LNCaP clone FGC (cell line): ENCODE measurements around the gene NFIA.

Experiments used
- DNase-seq: peaks from one replicate; pipeline ENCODE4 v3.0.0-alpha.2; 2011; ENCODE audit warnings: low read depth
- H3K4me3 ChIP-seq: 2 replicates; pipeline ENCODE4 v1.5.1; 2011; ENCODE audit warnings: mild to moderate bottlenecking, low read depth, low read length, control low read depth
- CTCF ChIP-seq: IDR thresholded peaks from 2 replicates; pipeline ENCODE4 v1.5.1; 2012; ENCODE audit warnings: mild to moderate bottlenecking; ENCODE audit not compliant: control insufficient read depth, insufficient read depth; ENCODE audit errors: extremely low read depth

The NFIA gene

GRCh38 chr1:61330571-61330970 is 248.2 kb downstream of the NFIA start:
- no peak for TF ChIP-seq CTCF
- H3K4me3 ChIP-seq = no peak overlapping the region
- DNase-seq = no peak

- no peak for TF ChIP-seq CTCF
These were observed 249.9 kb downstream of the NFIA start for GRCh38 chr1:61332196-61332753.

GRCh38 chr1:61332796-61333195 is 250.4 kb downstream of the NFIA start:
- no peak for DNase-seq
- H3K4me3 ChIP-seq = no peak overlapping the region
- no peak for TF ChIP-seq CTCF

More at GRCh38 chr1:61332196-61332753, 249.9 kb downstream of the NFIA start:
- no peak for DNase-seq
- no peak overlapping the region for H3K4me3 ChIP-seq

GRCh38 chr1:61334718-61335589 is 252.6 kb downstream of the NFIA start:
- TF ChIP-seq CTCF = no peak
- no peak overlapping the region for H3K4me3 ChIP-seq
- DNase-seq = no peak

- DNase-seq = no peak
- 0 out of 2 replicates have a peak, but pooled peaks have one; percentile 8 for TF ChIP-seq CTCF
- H3K4me3 ChIP-seq = no peak overlapping the region
These were observed 254.7 kb downstream of the NFIA start for GRCh38 chr1:61337037-61337436.

GRCh38 chr1:61337441-61337951 is 255.1 kb downstream of the NFIA start:
- DNase-seq = no peak
- no peak overlapping the region for H3K4me3 ChIP-seq
- no peak for TF ChIP-seq CTCF
